D721Med (cell line): Measurements from ENCODE around the gene TFDP1.

Source experiments
- DNase-seq: peaks from one replicate; pipeline ENCODE4 v3.0.0; 2011; ENCODE audit warnings: low spot score; ENCODE audit not compliant: insufficient read length
- FAIRE-seq: peaks from 2 replicates; lab custom pipeline; 2011; peaks lifted over from hg19 to GRCh38; lab: Jason Lieb, UNC
- TF ChIP-seq, protein P1 (sequence below): IDR thresholded peaks from 2 replicates; pipeline ENCODE4 v1.5.1; 2012; ENCODE audit warnings: mild to moderate bottlenecking, control low read depth; ENCODE audit not compliant: insufficient read depth; ENCODE audit errors: missing control alignments

TFDP1 gene

GRCh38 chr13:113616281-113616906 is 31.8 kb downstream of the TFDP1 start:
- TF ChIP-seq, protein P1, sequence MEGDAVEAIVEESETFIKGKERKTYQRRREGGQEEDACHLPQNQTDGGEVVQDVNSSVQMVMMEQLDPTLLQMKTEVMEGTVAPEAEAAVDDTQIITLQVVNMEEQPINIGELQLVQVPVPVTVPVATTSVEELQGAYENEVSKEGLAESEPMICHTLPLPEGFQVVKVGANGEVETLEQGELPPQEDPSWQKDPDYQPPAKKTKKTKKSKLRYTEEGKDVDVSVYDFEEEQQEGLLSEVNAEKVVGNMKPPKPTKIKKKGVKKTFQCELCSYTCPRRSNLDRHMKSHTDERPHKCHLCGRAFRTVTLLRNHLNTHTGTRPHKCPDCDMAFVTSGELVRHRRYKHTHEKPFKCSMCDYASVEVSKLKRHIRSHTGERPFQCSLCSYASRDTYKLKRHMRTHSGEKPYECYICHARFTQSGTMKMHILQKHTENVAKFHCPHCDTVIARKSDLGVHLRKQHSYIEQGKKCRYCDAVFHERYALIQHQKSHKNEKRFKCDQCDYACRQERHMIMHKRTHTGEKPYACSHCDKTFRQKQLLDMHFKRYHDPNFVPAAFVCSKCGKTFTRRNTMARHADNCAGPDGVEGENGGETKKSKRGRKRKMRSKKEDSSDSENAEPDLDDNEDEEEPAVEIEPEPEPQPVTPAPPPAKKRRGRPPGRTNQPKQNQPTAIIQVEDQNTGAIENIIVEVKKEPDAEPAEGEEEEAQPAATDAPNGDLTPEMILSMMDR, result no peak
- no peak for FAIRE-seq
- DNase-seq, result no peak

DNA sequence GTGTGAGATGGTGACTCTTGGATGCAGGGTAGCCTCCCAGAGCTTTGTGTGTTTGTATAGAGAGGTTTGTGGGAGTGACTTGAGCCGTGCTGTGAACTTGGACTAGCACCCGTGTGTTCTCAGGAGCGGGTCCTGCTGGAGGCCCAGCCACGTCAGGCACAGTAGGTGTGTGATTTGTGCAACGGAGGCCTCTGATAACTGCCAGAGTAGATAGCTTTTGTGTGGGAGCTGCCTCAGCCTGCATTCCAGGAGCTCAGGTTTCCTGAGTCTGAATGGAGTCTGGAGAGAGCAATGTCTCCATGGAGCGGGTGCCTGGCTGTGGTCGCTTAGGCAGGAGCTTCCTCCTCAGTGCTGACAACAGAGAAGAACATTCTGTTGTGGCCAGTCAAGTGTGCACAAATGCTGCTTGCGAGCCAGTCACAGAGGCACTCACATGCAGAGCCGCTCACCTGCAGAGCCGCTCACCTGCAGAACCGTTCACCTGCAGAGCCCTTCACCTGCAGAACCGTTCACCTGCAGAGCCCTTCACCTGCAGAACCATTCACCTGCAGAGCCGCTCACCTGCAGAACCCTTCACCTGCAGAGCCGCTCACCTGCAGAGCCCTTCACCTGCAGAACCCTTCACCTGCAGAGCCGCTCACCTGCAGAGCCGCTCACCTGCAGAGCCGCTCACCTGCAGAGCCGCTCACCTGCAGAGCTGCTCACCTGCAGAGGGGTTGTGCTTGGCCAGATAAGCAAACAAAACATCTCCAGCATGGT is 32.6 kb downstream of the TFDP1 start:
- TF ChIP-seq, protein P1, result no peak
- FAIRE-seq (no peak), DNase-seq (no peak)

- TF ChIP-seq, protein P1, result no peak
These were observed 33.4 kb downstream of the TFDP1 start for GRCh38 chr13:113617961-113618360.

GRCh38 chr13:113618455-113618854 is 33.9 kb downstream of the TFDP1 start:
- FAIRE-seq, result no peak
- TF ChIP-seq, protein P1, result no peak
- DNase-seq, result no peak

More at GRCh38 chr13:113617961-113618360, 33.4 kb downstream of the TFDP1 start:
- FAIRE-seq (no peak), DNase-seq (no peak)

GRCh38 chr13:113620036-113620796 is 35.7 kb downstream of the TFDP1 start:
- FAIRE-seq (peak; percentile 46), DNase-seq (no peak)
- TF ChIP-seq, protein P1, result no peak

- no peak for FAIRE-seq
- TF ChIP-seq, protein P1, result no peak
- DNase-seq, result no peak
These were observed 36.5 kb downstream of the TFDP1 start for GRCh38 chr13:113621046-113621445.
